Activated CD4-positive, CD25-positive, alpha-beta regulatory T cell treated with anti-CD3 and anti-CD28 coated beads, Interleukin-2, amount 50 U/mL, for 72 hours (primary cell): Measurements from ENCODE around the gene RBSN.
"Not testable (repeated sequence)": the region's sequence is repeated elsewhere in the genome, so short reads cannot be mapped to it uniquely, and the experiment has no call there.

Experiments used
- DNase-seq: peaks from one replicate; pipeline ENCODE4 v3.0.0; 2021

RBSN gene

DNA sequence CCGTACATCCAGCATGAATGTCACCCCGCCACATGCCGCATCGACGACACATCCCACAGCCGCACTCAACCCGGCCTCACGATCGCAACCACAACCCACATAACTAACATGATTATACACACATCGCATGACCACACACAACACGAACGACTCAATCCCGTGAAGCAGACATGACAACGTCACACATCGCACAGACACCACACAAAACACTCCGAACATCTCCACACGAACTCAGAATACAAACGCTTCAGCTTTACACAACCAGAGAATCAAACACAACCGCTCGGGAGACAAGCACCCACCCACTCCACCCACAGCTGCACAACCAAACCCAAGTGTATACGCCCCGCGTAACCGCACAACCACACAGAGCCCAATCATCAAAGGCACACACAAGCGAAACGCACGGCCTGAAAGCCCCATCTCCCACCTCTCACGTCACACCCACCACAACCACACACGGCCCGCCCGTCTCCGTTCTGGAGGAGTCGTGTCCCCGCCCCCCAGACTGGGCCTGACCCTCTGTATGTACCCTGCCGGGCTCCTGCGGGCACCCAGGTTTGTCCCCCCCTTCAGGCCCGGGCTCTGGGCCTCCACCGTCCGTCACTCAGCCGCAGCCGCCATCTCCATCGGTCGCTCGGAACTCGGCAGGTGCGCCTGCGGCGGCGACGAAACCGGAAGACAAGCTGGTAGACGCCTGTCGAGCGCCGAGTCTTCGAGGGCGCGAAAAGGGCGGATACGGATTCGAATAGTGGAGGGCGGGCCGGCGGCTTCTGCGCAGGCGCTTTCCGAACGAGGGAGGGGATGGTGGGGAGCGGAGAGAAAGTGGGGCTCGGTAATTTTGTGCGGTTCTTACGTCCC lies at the start of gene RBSN:
TSS of gene RBSN (minus strand) at position 646 of the 861 bp plus-strand sequence. CDS start 3,028 bp downstream, outside the sequence.
- DNase-seq, result peak; percentile 93

DNA sequence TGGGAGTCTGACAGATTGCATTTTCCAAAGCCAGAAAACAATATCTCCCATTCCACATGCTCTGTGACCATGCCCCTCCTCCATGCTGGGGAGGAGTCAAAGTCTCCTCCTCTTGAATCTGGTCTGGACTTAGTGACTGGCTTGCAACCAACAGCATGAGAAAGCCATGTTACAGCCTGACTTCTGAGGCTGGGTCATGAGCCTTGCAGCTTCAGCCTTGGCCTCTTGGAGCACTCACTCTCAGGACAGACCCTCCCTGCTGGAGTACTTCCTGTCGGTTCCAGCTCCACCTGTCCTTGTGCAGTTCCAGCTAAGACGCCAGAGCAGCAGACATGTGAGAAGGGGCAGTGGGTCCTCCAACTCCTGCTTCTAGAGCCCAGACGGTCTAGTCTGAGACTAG lies 49.7 kb upstream of the RBSN start:
- no peak for DNase-seq

DNA sequence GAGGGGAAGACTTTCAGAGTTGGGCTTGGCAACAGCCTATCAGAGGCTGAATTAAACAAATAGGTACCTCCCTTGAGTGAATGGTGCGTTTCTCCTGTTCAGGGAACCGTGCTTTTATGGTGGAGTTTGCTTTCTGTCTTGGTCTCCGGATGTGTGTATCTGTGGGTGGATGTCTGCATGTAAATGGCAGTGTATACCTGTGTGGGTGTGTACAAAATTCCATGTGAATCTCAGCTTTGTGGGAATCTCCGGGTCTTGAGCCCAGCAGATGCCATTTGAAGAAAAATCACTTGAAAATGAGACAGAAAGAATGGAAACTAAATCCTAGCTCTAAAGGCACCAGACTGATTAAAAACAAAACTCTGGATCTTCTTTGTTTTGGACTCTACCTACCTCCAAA lies 37.9 kb upstream of the RBSN start:
- DNase-seq, result not testable (repeated sequence)

DNA sequence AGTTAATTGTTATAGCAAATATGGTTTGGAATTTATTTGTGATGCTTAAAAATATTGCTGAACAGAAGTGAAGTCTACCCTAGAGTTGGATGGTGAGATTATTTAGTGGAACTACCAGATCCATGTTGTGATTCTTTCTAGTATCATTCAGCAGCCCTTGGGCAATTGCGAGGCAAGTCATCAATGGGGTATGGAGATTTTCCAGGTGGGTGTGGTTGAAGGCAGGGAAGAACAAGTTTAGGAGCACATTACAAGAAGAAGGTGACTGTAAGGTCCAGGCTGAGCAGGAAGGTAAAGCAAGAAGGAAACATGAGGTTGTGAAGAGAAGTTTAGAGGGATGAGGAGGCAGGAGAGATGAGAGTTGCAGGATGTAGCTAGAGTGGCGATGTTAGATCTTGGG lies 36.0 kb upstream of the RBSN start:
- not testable (repeated sequence) for DNase-seq

DNA sequence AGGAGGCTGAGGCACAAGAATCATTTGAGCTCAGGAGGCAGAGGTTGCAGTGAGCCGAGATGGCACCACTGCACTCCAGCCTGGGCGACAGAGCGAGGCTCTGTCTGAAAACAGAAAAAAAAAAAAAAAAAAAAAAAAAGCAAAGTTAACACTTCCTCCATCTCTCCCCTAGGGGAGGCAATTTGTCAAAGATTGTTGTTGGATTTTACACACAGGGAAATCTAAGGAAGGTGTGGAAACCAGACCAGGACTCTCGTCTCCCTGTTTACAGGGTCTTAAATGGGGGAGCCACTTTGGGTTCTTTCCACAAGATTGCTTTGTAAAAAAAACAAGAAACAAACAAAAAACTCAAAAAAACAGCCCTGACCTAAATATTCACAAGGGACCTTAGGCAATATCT lies 29.5 kb upstream of the RBSN start:
- DNase-seq, result not testable (repeated sequence)

DNA sequence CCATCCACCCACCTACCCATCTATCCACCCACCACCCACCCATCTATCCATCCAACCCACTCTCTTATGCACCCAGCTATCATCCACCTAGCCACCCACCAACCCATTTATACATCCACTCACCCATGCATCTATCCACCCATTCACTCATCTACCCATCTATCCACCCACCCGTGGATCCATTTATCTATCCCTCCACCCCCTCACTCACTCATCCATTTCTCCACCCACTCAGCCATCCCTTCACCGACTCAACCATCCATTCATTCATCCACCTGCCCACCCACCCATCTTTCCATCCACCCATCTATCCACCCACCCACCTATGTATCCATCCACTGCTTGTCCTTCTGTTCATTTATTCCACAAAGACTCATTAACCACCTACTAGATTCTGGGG lies 28.0 kb upstream of the RBSN start:
- DNase-seq, result not testable (repeated sequence)

DNA sequence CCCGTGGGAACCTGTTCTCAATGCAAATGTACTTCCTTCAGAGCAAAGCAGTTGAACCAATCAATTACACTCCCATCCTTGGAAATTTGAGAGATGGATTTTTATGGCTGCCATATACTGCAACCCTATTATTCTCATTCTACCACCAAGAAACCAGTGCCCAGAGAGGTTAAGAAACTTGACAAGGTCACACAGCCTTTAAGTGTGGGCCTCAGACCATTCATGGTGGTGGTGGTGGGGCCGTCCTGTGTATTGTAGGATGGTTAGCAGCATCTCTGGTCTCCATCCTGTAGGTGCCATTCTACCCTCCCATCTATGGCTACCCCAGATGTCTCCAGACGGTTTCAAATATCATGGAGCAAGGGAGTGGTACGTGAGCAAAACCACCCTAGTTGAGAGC lies 23.4 kb upstream of the RBSN start:
- no peak for DNase-seq

DNA sequence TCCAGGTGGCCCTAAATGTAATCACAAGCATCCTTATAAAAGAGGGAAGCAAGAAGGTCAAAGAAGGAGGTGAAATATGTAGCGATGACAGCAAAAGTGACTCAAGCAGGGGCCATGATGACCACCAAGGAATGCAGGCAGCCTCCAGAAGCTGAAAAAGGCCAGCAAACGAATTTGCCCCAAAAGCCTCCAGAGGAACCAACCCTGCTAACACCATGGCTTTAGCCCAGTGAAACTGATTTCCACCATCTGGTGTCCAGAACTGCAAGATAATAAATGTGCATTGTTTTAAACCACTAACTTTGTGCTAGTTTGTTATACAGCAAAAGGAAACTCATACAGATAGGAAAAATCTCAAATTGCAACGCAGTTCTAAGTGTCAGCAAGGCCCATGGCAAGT lies 23.0 kb upstream of the RBSN start:
- no peak for DNase-seq

DNA sequence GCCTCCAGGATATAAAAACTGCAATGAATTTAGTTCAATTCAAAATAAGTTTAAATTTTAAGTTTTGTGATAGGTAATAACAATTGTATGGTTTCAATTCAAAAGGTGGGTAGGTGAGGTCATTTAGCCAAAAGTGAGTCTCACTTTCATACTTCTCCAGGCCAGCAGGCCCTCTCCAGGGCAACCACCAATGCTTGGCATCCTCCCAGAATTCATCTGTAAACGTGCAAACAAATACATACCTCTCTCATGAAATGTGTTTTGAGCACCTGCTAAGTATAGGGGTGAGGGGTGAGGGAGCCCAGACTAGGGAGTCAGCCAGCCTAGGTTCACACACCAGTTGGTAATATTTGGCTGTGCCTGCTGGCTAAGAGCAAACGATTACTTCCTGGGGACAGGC lies 22.0 kb upstream of the RBSN start:
- DNase-seq, result no peak

DNA sequence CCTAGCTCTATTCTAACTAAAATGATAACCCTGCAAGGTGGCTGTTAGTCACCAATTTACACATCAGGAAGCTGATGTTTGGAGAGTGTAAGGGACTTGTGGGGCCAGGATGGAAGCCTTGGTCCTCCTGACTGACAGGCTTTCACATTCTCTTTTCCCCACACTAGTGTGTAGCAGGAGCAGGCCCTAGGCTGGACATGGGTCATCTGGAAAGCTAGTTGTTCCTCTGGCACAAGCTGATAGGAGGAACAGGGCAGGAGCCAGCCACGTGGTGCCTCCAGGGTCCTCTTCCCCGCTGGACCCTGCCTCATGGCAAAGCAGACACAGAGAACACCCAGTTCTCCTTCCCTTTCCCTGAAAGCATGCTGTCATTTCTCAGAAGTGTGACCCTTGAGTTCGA lies 18.1 kb upstream of the RBSN start:
- DNase-seq, result no peak

DNA sequence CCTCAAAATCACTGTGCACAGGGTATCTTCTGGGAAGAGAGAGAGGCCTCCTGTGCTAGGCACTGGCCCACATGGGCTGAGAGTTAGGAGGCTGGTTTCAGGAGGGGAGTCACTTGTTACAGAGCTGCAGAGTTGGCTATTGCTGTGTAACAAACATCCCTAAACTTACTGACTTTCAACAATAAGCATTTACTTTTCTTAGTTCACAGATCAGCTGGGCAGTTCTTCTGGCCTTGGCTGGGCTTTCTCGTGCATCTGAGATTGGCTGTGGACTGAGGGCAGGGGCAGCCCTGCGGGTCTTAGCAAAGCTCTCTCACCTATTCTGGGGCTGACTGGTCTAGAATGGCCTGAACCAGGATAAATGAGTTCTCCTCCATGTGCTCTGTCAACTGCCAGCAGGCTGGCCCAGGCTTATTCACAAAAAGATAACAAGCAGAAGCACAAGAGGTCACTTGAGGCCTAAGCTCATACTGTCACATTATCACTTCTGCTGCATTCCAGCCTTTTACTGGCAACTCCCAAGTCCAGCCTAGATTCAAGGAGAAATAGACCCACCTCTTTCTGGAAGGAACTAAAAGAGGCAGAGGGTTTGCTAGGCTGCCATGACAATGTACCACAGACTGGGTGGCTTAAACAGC lies 17.2 kb upstream of the RBSN start:
- no peak for DNase-seq

DNA sequence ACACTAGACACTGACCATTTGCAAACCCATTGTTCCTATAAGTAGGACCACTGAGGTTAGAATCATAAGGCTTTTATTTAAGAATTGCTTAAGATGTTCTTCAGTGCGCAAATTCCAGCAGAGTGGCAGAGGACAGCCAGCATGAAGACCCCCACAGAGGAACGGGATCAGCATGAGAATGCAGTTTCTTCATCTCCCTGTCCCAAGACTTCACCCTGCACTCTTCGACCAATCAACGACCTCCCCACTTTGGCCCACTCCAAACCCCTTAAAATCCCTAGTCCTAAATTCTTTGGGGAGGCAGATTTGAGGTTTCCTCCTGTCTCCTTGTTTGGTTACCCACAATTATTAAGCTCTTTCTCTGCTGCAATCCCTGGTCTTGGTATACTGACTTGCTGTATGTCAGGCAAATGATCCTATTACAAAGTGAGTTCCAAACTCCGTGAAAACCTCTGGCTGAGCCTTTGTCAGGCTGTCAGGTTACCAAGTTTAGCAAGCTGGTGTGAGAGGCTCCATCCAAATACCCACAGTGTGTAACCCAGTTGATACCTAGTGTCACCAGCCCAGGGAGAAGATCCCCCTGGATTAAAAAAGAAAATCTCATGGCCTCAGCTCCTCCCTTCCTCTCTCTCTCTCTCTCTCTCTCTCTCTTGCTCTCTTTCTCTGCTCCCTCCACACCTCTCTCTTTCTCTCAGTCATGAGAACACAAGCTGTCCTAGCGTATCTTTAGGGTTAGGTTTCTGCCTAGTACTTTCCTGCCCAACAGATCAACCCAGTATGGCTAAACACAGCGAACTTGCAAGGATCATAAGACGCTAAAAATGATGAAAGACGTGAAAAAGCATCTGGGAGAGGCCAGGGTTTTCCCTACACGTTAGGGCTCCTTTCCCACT lies 15.8 kb upstream of the RBSN start:
- no peak for DNase-seq

DNA sequence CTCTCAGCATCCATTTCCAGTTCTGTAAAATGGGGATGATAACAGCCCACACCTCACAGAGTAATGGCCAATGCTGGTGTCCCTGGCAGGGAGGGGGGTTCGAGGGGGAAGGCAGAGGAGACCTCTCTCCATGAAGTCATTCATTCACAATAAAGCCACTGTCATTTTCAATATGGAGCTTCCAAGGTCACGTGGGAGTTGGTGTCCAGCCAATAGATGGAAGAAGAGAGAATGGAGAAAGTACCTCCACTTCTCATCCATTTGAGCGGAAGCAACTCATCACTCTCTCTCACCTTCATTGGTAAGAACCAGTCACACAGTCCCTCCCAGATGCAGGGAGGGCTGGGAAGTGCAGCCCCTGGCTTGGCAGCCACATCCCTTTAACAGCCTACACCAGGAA lies 14.9 kb upstream of the RBSN start:
- no peak for DNase-seq

DNA sequence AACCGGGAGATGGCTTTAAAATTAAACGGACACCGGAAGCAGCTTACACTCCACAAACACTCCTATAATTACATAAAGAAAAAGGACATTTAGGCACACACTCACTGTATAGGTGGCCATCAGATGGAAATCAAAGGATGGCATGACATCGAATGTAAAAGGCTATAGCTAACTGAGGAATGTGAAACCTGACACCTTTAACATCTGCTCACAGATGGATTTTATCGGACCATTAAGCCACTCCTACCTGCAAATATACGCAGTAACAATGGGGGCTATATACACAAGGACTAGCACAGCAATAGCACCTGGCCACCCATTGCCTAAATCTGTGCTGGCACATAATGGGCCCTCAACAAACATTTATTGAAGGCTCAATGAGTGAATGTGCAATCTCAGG lies 14.5 kb upstream of the RBSN start:
- DNase-seq, result no peak

DNA sequence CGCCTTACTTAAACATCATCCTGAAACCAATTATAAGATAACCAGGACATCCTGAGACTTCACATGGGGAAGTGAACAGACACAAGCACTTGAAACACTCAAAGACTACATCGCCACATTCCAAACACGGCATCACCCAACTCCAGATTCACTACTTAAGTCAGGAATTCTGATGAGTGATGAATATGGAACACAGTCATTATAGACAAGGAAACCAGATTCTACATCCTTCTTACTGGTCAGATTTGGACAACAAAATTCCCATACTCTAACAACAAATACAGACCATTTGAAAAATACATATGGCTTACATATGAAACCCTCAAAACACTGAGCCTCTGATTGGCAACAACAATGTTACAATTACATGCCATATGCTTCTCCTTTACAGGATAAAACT lies 13.1 kb upstream of the RBSN start:
- no peak for DNase-seq

DNA sequence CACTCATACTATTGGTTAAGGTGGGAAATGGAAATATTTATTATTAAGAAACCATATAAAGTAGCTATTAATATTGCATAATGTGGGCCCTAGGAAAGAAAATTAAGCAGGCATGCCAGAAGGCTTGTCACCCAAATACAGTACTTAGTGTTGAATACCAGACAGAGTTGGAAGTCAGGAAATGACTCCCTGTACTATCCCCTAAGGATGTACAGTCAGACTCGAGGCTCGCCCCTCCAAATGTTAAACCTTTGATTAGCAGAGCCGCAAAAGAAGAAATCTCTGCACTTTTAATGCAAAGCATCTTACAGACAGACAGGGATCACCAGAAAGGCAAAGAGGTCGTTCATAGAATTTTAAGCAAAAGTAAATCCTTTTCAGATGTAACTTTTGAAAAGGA lies 11.3 kb upstream of the RBSN start:
- DNase-seq, result no peak

DNA sequence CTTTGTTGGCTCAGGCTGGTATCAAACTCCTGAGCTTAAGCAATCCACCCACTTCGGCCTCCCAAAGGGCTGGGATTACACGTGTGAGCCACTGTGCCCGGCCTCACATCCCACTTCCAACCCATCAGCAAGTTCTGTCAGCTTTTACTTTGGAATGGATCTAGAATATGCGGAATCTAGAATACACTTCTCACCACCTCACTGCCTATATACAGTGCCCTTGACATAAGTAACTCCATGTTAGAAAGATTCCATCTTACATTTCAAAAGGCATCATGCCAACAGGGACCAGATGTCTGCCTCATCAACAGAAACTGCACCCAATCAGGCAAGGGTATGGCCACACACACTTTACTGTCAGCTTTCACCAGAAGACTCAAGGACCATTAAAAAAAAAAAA lies 9.9 kb upstream of the RBSN start:
- no peak for DNase-seq

DNA sequence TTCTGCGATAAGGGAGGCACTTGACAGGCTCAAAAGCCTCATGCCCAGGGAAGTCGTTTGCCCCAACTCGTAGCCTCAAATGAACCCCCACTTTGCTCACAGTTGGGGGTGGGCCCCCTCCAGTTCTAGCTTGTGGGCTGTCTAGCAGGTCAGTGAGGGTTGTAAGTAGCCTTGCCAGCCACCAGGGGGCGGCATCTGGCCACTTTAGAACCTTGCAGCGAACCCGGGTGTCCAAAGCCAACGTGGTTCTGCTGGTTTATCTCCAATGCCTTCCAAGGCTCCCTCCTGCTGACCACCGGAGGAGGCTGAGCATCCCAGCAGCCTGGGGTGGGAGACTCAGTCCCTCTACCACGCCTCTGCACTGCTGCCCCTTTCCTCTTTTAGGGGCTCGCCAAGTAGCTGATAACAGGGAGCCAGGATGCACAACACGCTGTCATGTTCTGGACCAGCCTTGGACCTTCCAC lies 9.2 kb upstream of the RBSN start:
- peak; percentile 81 for DNase-seq

DNA sequence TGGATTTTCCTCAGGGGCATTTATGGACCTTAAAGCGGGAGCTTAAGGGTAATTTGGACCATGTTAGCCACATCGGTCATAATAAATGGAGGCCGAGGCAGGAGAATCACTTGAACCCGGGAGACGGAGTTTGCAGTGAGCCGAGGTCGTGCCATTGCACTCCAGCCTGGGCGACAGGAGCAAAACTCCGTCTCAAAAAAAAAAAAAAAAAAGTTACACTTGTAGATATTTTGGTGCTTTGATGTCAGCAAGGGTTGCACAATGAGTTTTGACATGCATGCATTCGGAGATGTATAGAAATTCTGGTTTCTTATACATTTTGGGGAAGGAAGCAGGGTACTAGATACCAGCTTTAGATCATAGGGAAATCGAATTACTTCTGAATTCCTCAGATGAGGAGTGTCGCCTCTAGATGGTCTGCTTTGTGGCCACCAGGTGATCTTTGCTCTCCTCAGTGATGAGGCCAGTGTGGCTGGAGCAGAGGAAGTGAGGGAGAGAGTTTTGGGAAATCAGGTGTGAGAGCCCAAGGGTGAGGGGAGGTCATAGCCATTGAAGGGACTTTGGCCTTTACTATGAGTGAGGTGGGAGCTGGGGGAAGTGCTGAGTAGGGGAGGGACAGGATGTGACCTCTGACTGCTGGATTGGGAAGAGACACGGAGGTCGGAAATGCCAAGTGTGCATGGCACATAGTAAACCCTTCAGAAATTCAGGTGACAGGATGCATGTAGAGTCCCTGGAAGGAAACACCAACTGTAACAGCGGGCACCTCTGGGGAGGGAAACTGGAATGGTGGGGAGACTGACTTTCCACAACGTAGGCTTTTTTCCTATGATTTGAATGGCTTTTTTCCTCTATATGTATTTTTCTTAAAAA lies 8.4 kb upstream of the RBSN start:
- no peak for DNase-seq

DNA sequence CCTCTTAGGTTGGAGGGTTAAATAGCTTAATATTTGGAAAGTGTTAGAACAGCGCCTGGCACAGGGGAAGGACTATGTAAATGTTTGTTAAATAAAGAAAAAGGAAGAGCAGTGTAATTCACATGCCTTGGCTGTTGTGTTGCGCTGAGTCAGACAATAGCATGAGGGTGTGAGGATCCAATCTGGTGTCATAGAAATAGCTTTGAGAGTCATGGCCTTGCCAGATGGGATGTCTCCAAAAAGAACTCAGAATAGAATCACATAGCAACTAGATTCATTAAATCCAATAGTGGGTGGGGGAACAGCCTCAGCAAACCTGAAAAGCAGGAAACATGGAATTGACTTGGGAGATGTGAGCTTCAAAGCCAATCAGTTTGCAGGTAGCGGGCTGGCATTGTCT lies 3.9 kb upstream of the RBSN start:
- DNase-seq, result no peak

DNA sequence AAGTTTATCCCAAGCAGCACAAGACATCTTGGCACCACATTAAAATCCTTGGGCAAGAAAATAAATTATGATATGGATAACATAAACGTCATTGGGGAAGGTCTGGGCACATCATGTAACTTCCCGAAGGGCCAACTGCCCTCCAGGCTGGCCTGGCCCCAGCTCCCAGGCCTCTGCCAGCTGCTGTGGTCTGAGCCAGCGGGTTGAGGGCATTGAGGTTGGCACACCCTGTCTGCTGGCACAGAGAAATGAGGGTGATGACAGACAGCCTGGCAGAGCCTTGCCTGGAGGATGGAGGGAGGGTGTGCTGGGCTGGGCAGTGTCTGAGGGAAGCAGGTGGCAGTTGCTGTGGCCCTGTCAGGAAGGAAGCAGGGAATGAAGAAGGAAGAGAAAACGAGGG lies 3.3 kb upstream of the RBSN start:
- no peak for DNase-seq

DNA sequence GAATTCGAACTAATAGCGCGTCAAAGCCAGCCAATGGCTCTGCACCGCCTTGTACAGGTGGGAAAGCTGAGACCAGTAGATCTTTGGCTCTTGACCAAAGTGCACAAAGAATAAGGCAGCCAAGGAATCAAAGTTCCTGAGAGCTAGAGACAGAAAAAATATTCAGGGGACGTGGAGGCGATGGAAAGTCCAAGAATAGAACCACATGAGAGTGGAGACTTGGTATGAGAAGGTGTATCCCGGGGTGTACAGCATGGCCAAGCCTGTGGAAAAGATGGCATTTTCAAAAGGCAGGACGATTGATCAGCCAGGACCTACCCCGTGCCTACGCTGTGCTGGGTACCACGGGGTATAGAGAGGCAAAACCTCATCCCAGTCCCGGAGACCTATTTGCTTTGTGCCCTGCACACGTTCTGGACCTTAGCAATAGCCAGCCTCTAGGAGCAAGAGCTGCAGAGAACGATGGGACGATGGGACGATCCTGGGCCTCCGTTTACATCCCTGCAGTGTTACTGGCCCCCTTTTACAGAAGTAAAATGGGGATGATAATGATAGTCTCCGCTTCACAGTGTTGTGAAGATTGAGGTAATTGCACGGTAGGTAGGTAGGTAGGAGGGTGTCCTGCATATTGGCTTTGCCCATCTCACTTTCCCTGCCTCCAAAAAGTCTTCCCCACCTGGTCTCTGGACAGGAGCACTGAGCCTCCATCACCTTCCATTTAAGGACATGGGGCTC lies 583 bp upstream of the RBSN start:
- no peak for DNase-seq
